Esophagus squamous epithelium (tissue), 5 donors: Measurements from ENCODE around the gene UBE2H. TPM values are rescaled to one million over a fixed set of nuclear protein-coding genes. Genes with fewer than 3 reads are reported as not detected.

Source experiments
- DNase-seq: peaks from one replicate; lab custom pipeline; 2025; lab: John Stamatoyannopoulos, UW
- H3K27ac ChIP-seq, 4 donors: fragments of 200-600 bp; sonication (generic); one replicate each; pipeline ENCODE4 v1.5.1; 2016 to 2019; ENCODE audit warnings: mild to moderate bottlenecking in 1 of 4
- H3K27me3 ChIP-seq, 4 donors: fragments of 200-600 bp; sonication (generic); 1 replicate in 3 of 4; 2 replicates in 1 of 4; pipeline versions ENCODE4 v1.5.1 to v1.6.0; 2017 to 2021; ENCODE audit warnings: antibody characterized with exemption in 1 of 4
- H3K36me3 ChIP-seq, 3 donors: fragments of 200-600 bp; sonication (generic); one replicate each; pipeline ENCODE4 v1.5.1; 2016 to 2019
- H3K4me1 ChIP-seq, 3 donors: fragments of 200-600 bp; sonication (generic); one replicate each; pipeline ENCODE4 v1.5.1; 2017 to 2019
- H3K4me3 ChIP-seq, 4 donors: fragments of 200-600 bp; sonication (generic); 1 replicate in 3 of 4; 2 replicates in 1 of 4; pipeline ENCODE4 v1.5.1; 2016 to 2019; ENCODE audit warnings: mild to moderate bottlenecking in 2 of 4, moderate library complexity in 1 of 4
- H3K9me3 ChIP-seq, 3 donors: fragments of 200-600 bp; sonication (generic); one replicate each; pipeline ENCODE4 v1.5.1; 2016 to 2019
- CTCF ChIP-seq, 6 experiments: fragments of 450-650 bp in 4 of 6; fragments of 200-600 bp in 2 of 6; sonication (generic) in 2 of 6; IDR thresholded peaks; one replicate each; pipeline ENCODE4 v1.5.1; 2016 to 2019; ENCODE audit warnings: antibody characterized with exemption in 6 of 6, mild to moderate bottlenecking in 4 of 6, moderate library complexity in 4 of 6
- POLR2A ChIP-seq, 4 donors: fragments of 450-650 bp; IDR thresholded peaks; one replicate each; pipeline ENCODE4 v1.6.1; 2017; ENCODE audit warnings: antibody characterized with exemption in 4 of 4, mild to moderate bottlenecking in 4 of 4, moderate library complexity in 3 of 4
- WGBS, 2 donors: methylation state at CpG; one replicate each; pipeline ENCODE4 v1.1.5; 2018; 5-methylcytosine and 5-hydroxymethylcytosine counted together
- intact Hi-C: fragments of 100-400 bp; cut with DNase I; formaldehyde crosslinking; loops from one replicate; pipeline ENCODE4 v1.15.0; 2022
- total RNA-seq, 4 donors: library from RNA; depleted of rRNA; stranded (reverse); fragments of >200 nt; gene quantifications; one replicate each; pipeline ENCODE4 v1.1.0, GENCODE V29; 2016
- donor health status: DM: yes; HTN: yes; CAD: no.

Gene UBE2H
- 100 to 1,000 TPM in 2 of 4 donors, 10 to 100 TPM in 2; 60.1 to 113 (median 88.7) TPM for total RNA-seq

GRCh38 chr7:129952653-129953560 is at the start of gene UBE2H:
UBE2H (minus strand) TSS chr7:129952960; CDS start chr7:129952555, 405 bp downstream.
- Histone ChIP-seq H3K4me3 (peak within 1 kb of the TSS; percentile 89 to 99 (median 92)), H3K9me3 (no peaks in the 10 kb centered on the region), H3K27me3 (no peaks in the 10 kb centered on the region), H3K4me1 (peaks cover 12 to 47% (median 12%) of the 10 kb centered on the region in 3 donors), H3K36me3 (no peaks in the 10 kb centered on the region), H3K27ac (peak within 1 kb of the TSS; percentile 95 to 100 (median 99))
- TF ChIP-seq CTCF (IDR thresholded peaks at IDR 0.05) (peak in 2 of 6 experiments; percentile 34 to 36), POLR2A (IDR thresholded peaks at IDR 0.05) (peak in 3 of 4 donors; percentile 94 to 100 (median 99))
- 11 to 27% methylated on average over 10 to 25 of the region's 58 CpGs for WGBS, 2 donors
- intact Hi-C loops, result no loop called here
- peak; percentile 59 for DNase-seq

- no peak for DNase-seq
- Histone ChIP-seq H3K9me3 (no peaks in the 10 kb centered on the region), H3K4me3 (no peak overlapping the region), H3K36me3 (no peaks in the 10 kb centered on the region), H3K27me3 (no peaks in the 10 kb centered on the region), H3K4me1 (no peaks in the 10 kb centered on the region), H3K27ac (no peak overlapping the region)
- no peak for TF ChIP-seq POLR2A (IDR thresholded peaks at IDR 0.05)
- no peak for TF ChIP-seq CTCF (IDR thresholded peaks at IDR 0.05)
- intact Hi-C loops, result no loop called here
- 77 to 81% methylated on average over 4 to 5 of the region's 5 CpGs for WGBS, 2 donors
Observed at GRCh38 chr7:129998446-129998845, 45.7 kb upstream of the UBE2H start.

GRCh38 chr7:129997285-129997684 is 44.5 kb upstream of the UBE2H start:
- Histone ChIP-seq H3K27me3 (no peaks in the 10 kb centered on the region), H3K36me3 (no peaks in the 10 kb centered on the region), H3K9me3 (no peaks in the 10 kb centered on the region), H3K27ac (no peak overlapping the region), H3K4me3 (no peak overlapping the region), H3K4me1 (no peaks in the 10 kb centered on the region)
- WGBS, 2 donors, result 69 to 70% methylated on average over 5 of the region's 5 CpGs
- intact Hi-C loops, result no loop called here
- DNase-seq, result no peak
- no peak for TF ChIP-seq CTCF (IDR thresholded peaks at IDR 0.05)

GRCh38 chr7:129993275-129993674 is 40.5 kb upstream of the UBE2H start:
- Histone ChIP-seq H3K9me3 (no peaks in the 10 kb centered on the region), H3K27ac (no peak overlapping the region), H3K36me3 (no peaks in the 10 kb centered on the region), H3K27me3 (no peaks in the 10 kb centered on the region), H3K4me3 (no peak overlapping the region), H3K4me1 (no peaks in the 10 kb centered on the region)
- no peak for TF ChIP-seq CTCF (IDR thresholded peaks at IDR 0.05)
- TF ChIP-seq POLR2A (IDR thresholded peaks at IDR 0.05), result no peak
- intact Hi-C loops, result no loop called here
- WGBS, 2 donors, result 28 to 56% methylated on average over 8 of the region's 8 CpGs
- no peak for DNase-seq
